Astrocyte (in vitro differentiated cells and primary cell): Measurements from ENCODE around the gene PCK2.

ENCODE experiments used
- EZH2 ChIP-seq: IDR thresholded peaks from 2 replicates; pipeline ENCODE4 v1.6.1; 2012; ENCODE audit warnings: mild to moderate bottlenecking, low read length, inconsistent platforms; ENCODE audit not compliant: insufficient read depth
- TF ChIP-seq, protein P1 (sequence below): IDR thresholded peaks from 2 replicates; pipeline ENCODE4 v1.5.1; 2011; ENCODE audit warnings: low read depth, mild to moderate bottlenecking, inconsistent platforms, low read length, moderate library complexity; ENCODE audit not compliant: insufficient read depth

DNA sequence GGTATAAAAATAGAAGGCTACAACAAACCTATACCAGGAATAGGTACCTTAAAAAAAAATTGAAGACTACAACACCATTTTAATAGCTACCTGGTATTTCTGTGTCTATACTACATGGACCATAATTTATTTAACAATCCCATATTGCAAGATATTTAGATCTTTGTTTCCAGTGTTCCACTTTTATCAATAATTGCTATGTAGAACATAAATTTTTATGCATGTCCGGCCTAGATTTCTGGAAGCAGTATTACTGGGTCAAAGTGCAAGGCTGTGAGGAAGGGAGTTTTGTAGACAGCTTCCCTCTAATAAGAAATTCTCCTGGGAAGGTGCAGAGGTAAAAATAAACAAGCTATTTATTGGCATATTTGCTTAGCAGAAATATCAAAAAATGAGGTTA is 16.4 kb downstream of the PCK2 start:
- TF ChIP-seq, protein P1, sequence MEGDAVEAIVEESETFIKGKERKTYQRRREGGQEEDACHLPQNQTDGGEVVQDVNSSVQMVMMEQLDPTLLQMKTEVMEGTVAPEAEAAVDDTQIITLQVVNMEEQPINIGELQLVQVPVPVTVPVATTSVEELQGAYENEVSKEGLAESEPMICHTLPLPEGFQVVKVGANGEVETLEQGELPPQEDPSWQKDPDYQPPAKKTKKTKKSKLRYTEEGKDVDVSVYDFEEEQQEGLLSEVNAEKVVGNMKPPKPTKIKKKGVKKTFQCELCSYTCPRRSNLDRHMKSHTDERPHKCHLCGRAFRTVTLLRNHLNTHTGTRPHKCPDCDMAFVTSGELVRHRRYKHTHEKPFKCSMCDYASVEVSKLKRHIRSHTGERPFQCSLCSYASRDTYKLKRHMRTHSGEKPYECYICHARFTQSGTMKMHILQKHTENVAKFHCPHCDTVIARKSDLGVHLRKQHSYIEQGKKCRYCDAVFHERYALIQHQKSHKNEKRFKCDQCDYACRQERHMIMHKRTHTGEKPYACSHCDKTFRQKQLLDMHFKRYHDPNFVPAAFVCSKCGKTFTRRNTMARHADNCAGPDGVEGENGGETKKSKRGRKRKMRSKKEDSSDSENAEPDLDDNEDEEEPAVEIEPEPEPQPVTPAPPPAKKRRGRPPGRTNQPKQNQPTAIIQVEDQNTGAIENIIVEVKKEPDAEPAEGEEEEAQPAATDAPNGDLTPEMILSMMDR = no peak
- no peak for TF ChIP-seq EZH2
